ENCODE data around the gene TMEM250.
A peak's percentile ranks its signal among the peaks of the same experiment; 100 is the strongest.
"Not testable (repeated sequence)": the region's sequence is repeated elsewhere in the genome, so short reads cannot be mapped to it uniquely, and the experiment has no call there.

The TMEM250 gene

GRCh38 chr9:136105398-136106135 lies 13.1 kb downstream of the TMEM250 start:
- DNase-seq (ENCODE audit: low spot score in 2 of 2) (no peak), ATAC-seq (ENCODE audit: low read depth) (no peak)
- Mint-ChIP-seq H3K4me1 (peaks cover 23% of the 10 kb centered on the region), H3K27ac (no peak overlapping the region), H3K36me3 (no peaks in the 10 kb centered on the region), H3K9me3 (no peaks in the 10 kb centered on the region), H3K4me3 (no peak overlapping the region), H3K27me3 (peaks cover 11% of the 10 kb centered on the region)

- Mint-ChIP-seq H3K4me1 (peaks cover 20% of the 10 kb centered on the region), H3K4me3 (no peak overlapping the region), H3K27me3 (peaks cover 12% of the 10 kb centered on the region), H3K9me3 (no peaks in the 10 kb centered on the region), H3K36me3 (no peaks in the 10 kb centered on the region), H3K27ac (no peak overlapping the region)
- DNase-seq (ENCODE audit: low spot score in 2 of 2) (no peak), ATAC-seq (ENCODE audit: low read depth) (no peak)
Measured at GRCh38 chr9:136104916-136105315, 13.8 kb downstream of the TMEM250 start.

GRCh38 chr9:136104488-136104800 lies 14.2 kb downstream of the TMEM250 start:
- ATAC-seq (ENCODE audit: low read depth): no peak
- Mint-ChIP-seq H3K4me3 (no peak overlapping the region), H3K4me1 (peaks cover 20% of the 10 kb centered on the region), H3K36me3 (no peaks in the 10 kb centered on the region), H3K27me3 (peaks cover 14% of the 10 kb centered on the region), H3K9me3 (no peaks in the 10 kb centered on the region), H3K27ac (no peak overlapping the region)
- DNase-seq (ENCODE audit: low spot score in 2 of 2): no peak

- Mint-ChIP-seq H3K36me3 (no peaks in the 10 kb centered on the region), H3K4me3 (no peak overlapping the region), H3K4me1 (peaks cover 23% of the 10 kb centered on the region), H3K27ac (no peak overlapping the region), H3K9me3 (no peaks in the 10 kb centered on the region), H3K27me3 (peaks cover 19% of the 10 kb centered on the region)
- ATAC-seq (ENCODE audit: low read depth) (no peak), DNase-seq (ENCODE audit: low spot score in 2 of 2) (no peak)
Measured at GRCh38 chr9:136103651-136104487, 14.8 kb downstream of the TMEM250 start.

GRCh38 chr9:136101615-136102074 lies 17.0 kb downstream of the TMEM250 start:
- not testable (repeated sequence) for DNase-seq (ENCODE audit: low spot score in 2 of 2); H3K4me3 Mint-ChIP-seq; H3K27ac Mint-ChIP-seq; H3K36me3 Mint-ChIP-seq; ATAC-seq (ENCODE audit: low read depth); H3K9me3 Mint-ChIP-seq
- Mint-ChIP-seq H3K4me1 (peaks cover 14% of the 10 kb centered on the region), H3K27me3 (peaks cover 29% of the 10 kb centered on the region)

- Mint-ChIP-seq H3K36me3 (no peaks in the 10 kb centered on the region), H3K27me3 (peaks cover 33% of the 10 kb centered on the region), H3K4me3 (no peak overlapping the region), H3K27ac (no peak overlapping the region), H3K4me1 (peaks cover 11% of the 10 kb centered on the region), H3K9me3 (no peaks in the 10 kb centered on the region)
- no peak for ATAC-seq (ENCODE audit: low read depth)
- no peak for DNase-seq (ENCODE audit: low spot score in 2 of 2)
Measured at GRCh38 chr9:136100700-136101614, 17.7 kb downstream of the TMEM250 start.

- no peak overlapping the region for H3K27ac Mint-ChIP-seq
- DNase-seq (ENCODE audit: low spot score in 2 of 2) (no peak), ATAC-seq (ENCODE audit: low read depth) (no peak)
- no peaks in the 10 kb centered on the region for H3K9me3 Mint-ChIP-seq
- peaks cover 9% of the 10 kb centered on the region for H3K4me1 Mint-ChIP-seq
- H3K36me3 Mint-ChIP-seq: no peaks in the 10 kb centered on the region
- peaks cover 31% of the 10 kb centered on the region for H3K27me3 Mint-ChIP-seq
- no peak overlapping the region for H3K4me3 Mint-ChIP-seq
Measured at GRCh38 chr9:136099542-136099941, 19.1 kb downstream of the TMEM250 start.

- Mint-ChIP-seq H3K27ac (no peak overlapping the region), H3K4me1 (peaks cover 9% of the 10 kb centered on the region), H3K9me3 (no peaks in the 10 kb centered on the region), H3K36me3 (no peaks in the 10 kb centered on the region), H3K27me3 (peaks cover 32% of the 10 kb centered on the region), H3K4me3 (no peak overlapping the region)
- ATAC-seq (ENCODE audit: low read depth): no peak
- DNase-seq (ENCODE audit: low spot score in 2 of 2): no peak
Measured at GRCh38 chr9:136098844-136099243, 19.8 kb downstream of the TMEM250 start.

- no peak for ATAC-seq (ENCODE audit: low read depth)
- no peak overlapping the region for H3K27ac Mint-ChIP-seq
- H3K36me3 Mint-ChIP-seq: no peaks in the 10 kb centered on the region
- peaks cover 30% of the 10 kb centered on the region for H3K27me3 Mint-ChIP-seq
- no peaks in the 10 kb centered on the region for H3K9me3 Mint-ChIP-seq
- H3K4me1 Mint-ChIP-seq: peaks cover 9% of the 10 kb centered on the region
- no peak overlapping the region for H3K4me3 Mint-ChIP-seq
- no peak for DNase-seq (ENCODE audit: low spot score in 2 of 2)
Measured at GRCh38 chr9:136098210-136098609, 20.5 kb downstream of the TMEM250 start.

GRCh38 chr9:136096505-136097001 lies 22.1 kb downstream of the TMEM250 start:
- DNase-seq (ENCODE audit: low spot score in 2 of 2) (no peak), ATAC-seq (ENCODE audit: low read depth) (no peak)
- H3K27me3 Mint-ChIP-seq: peaks cover 27% of the 10 kb centered on the region
- H3K27ac Mint-ChIP-seq: no peak overlapping the region
- H3K36me3 Mint-ChIP-seq: no peaks in the 10 kb centered on the region
- peak overlapping the region; percentile 64 for H3K4me3 Mint-ChIP-seq
- H3K9me3 Mint-ChIP-seq: no peaks in the 10 kb centered on the region
- peaks cover 9% of the 10 kb centered on the region for H3K4me1 Mint-ChIP-seq

GRCh38 chr9:136095070-136096058 lies 23.3 kb downstream of the TMEM250 start, which contains the start of gene NACC2:
Gene NACC2 (minus strand): TSS chr9:136095289. CDS start chr9:136050521, 44,768 bp downstream.
- Mint-ChIP-seq H3K9me3 (no peaks in the 10 kb centered on the region), H3K27ac (no peak within 1 kb of the TSS), H3K4me3 (peak within 1 kb of the TSS; percentile 71), H3K36me3 (no peaks in the 10 kb centered on the region), H3K4me1 (peaks cover 9% of the 10 kb centered on the region), H3K27me3 (peaks cover 27% of the 10 kb centered on the region)
- no peak for DNase-seq (ENCODE audit: low spot score in 2 of 2)
- ATAC-seq (ENCODE audit: low read depth): no peak

GRCh38 chr9:136093995-136094881 lies 24.4 kb downstream of the TMEM250 start:
- Mint-ChIP-seq H3K9me3 (no peaks in the 10 kb centered on the region), H3K4me3 (peak overlapping the region; percentile 71), H3K4me1 (peaks cover 8% of the 10 kb centered on the region), H3K36me3 (no peaks in the 10 kb centered on the region), H3K27ac (no peak overlapping the region), H3K27me3 (peaks cover 27% of the 10 kb centered on the region)
- no peak for DNase-seq (ENCODE audit: low spot score in 2 of 2)
- ATAC-seq (ENCODE audit: low read depth): peak; percentile 61
